Measurements from ENCODE around the gene MYOM1.

GRCh38 chr18:3138274-3138975, 81.3 kb downstream of the MYOM1 start:
- no peak for TF ChIP-seq CTCF (IDR thresholded peaks at IDR 0.05)
- no peak for TF ChIP-seq POLR2A (IDR thresholded peaks at IDR 0.05)
- no peak for TF ChIP-seq POLR2AphosphoS5 (IDR thresholded peaks at IDR 0.05)
- TF ChIP-seq EP300 (IDR thresholded peaks at IDR 0.05) = no peak

All from sigmoid colon (tissue), 4 donors.